Left lung (tissue), 10 donors: ENCODE measurements around the gene PMM2. TPM values are rescaled to one million over a fixed set of nuclear protein-coding genes. Genes with fewer than 3 reads are reported as not detected.

Source experiments
- ATAC-seq: fragments of 200-7000 bp; cut with Tn5 transposase; one replicate; pipeline ENCODE4 v1.9.1; 2020; ENCODE audit warnings: moderate library complexity
- DNase-seq, 4 donors: peaks; one replicate each; pipeline ENCODE4 v3.0.0-alpha.2; 2013 to 2020
- H3K27ac ChIP-seq, 2 donors: fragments of 200-600 bp; sonication (generic) in 1 of 2; one replicate each; pipeline versions ENCODE4 v1.5.0 to v1.8.0; 2020 to 2021
- H3K27me3 ChIP-seq, 2 donors: fragments of 200-600 bp; sonication (generic) in 1 of 2; one replicate each; pipeline versions ENCODE4 v1.5.0 to v1.8.0; 2020 to 2021
- H3K36me3 ChIP-seq, 2 donors: fragments of 200-600 bp; sonication (generic) in 1 of 2; one replicate each; pipeline versions ENCODE4 v1.5.0 to v1.8.0; 2020 to 2021
- H3K4me1 ChIP-seq, 2 donors: fragments of 200-600 bp; one replicate each; pipeline ENCODE4 v1.8.0; 2021
- H3K4me3 ChIP-seq, 2 donors: fragments of 200-600 bp; sonication (generic) in 1 of 2; one replicate each; pipeline versions ENCODE4 v1.5.0 to v1.8.0; 2020 to 2021; ENCODE audit warnings: mild to moderate bottlenecking in 1 of 2
- H3K9me3 ChIP-seq, 2 donors: fragments of 200-600 bp; sonication (generic) in 1 of 2; one replicate each; pipeline versions ENCODE4 v1.5.0 to v1.8.0; 2020 to 2021
- intact Hi-C, 2 donors: fragments of 100-400 bp; cut with DNase I; formaldehyde crosslinking; loops; one replicate each; pipeline versions ENCODE4 v1.11.2 to v1.14.2; 2022
- polyA plus RNA-seq, 6 donors: library from polyadenylated mRNA; unstranded; fragments of 120-200 nt; gene quantifications; one replicate each; pipeline ENCODE4 v1.2.1, GENCODE V29; 2013; ENCODE audit not compliant: insufficient read length in 6 of 6
- total RNA-seq, 2 donors: library from RNA; stranded (reverse); fragmentation: NEBNext Ultra II Directional; extraction: Animal tissue kit (Norgen Biotek cat#: 25700); gene quantifications; one replicate each; pipeline ENCODE4 v1.2.1, GENCODE V29; 2021
- TF ChIP-seq, protein P1 (sequence below), 2 donors: fragments of 200-600 bp; sonication (generic) in 1 of 2; IDR thresholded peaks; one replicate each; pipeline versions ENCODE4 v1.5.0 to v1.8.0; 2021; ENCODE audit warnings: antibody characterized with exemption in 2 of 2
- donor health status: DM: no; HTN: yes; CAD: no.
- donor health status: DM: no; HTN: no; CAD: no.

PMM2 gene
- total and polyA plus RNA-seq, 8 donors: 19.2 to 38.2 (median 22.9) TPM

DNA sequence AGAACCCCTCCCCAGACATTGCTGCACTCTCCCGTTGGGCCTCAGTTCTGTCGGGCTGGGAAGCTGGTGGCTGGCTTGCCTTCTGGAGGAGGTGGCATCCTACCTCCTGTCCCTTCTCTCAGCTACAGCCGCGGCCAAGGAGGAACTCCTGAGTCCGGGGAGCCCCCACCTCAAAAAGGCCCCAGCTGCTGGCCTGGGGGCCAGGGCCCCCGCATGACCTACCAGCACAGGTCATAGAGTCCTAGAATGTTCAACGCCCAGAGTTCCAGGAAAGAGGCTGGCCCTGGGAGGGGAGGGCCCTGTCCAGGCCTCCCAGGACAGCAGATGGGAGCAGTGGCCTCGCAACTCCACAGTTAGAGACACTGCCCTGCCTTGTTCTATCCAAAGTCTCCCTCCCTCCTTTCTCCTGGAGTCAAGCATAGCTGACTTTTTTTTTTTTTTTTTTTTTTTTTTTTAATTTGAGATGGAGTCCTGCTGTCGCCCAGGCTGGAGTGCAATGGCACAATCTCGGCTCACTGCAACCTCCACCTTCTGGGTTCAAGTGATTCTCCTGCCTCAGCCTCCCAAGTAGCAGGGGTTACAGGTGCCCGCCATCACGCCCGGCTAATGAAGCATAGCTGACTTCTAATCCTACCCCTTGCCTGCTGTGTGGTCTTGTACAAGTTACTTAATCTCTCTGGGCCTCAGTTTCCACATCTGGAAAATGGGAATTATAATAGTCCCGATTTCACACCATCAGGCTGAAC is 64.1 kb downstream of the PMM2 start:
- Histone ChIP-seq H3K4me1 (peaks cover 29 to 81% of the 10 kb centered on the region in 2 donors), H3K27ac (peak overlapping the region; percentile 26 to 58), H3K4me3 (no peak overlapping the region), H3K27me3 (no peaks in the 10 kb centered on the region), H3K36me3 (peaks cover 0 to 20% of the 10 kb centered on the region in 2 donors), H3K9me3 (no peaks in the 10 kb centered on the region)
- peak; percentile 6 for ATAC-seq
- TF ChIP-seq, protein P1, sequence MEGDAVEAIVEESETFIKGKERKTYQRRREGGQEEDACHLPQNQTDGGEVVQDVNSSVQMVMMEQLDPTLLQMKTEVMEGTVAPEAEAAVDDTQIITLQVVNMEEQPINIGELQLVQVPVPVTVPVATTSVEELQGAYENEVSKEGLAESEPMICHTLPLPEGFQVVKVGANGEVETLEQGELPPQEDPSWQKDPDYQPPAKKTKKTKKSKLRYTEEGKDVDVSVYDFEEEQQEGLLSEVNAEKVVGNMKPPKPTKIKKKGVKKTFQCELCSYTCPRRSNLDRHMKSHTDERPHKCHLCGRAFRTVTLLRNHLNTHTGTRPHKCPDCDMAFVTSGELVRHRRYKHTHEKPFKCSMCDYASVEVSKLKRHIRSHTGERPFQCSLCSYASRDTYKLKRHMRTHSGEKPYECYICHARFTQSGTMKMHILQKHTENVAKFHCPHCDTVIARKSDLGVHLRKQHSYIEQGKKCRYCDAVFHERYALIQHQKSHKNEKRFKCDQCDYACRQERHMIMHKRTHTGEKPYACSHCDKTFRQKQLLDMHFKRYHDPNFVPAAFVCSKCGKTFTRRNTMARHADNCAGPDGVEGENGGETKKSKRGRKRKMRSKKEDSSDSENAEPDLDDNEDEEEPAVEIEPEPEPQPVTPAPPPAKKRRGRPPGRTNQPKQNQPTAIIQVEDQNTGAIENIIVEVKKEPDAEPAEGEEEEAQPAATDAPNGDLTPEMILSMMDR (IDR thresholded peaks at IDR 0.05): no peak
- intact Hi-C loops: no loop called here
- peak in 2 of 4 donors; percentile 42 to 60 for DNase-seq

GRCh38 chr16:8862309-8863130 is 64.9 kb downstream of the PMM2 start:
- TF ChIP-seq, protein P1 (IDR thresholded peaks at IDR 0.05): no peak
- ATAC-seq (no peak), DNase-seq (peak in 1 of 4 donors; percentile 60)
- no peak overlapping the region for H3K4me3 ChIP-seq
- intact Hi-C loops: no loop called here
- H3K4me1 ChIP-seq: peaks cover 30 to 88% of the 10 kb centered on the region in 2 donors
- peak overlapping the region; percentile 48 to 58 for H3K27ac ChIP-seq
- H3K27me3 ChIP-seq: no peaks in the 10 kb centered on the region
- no peaks in the 10 kb centered on the region for H3K9me3 ChIP-seq
- H3K36me3 ChIP-seq: peaks cover 0 to 17% of the 10 kb centered on the region in 2 donors

DNA sequence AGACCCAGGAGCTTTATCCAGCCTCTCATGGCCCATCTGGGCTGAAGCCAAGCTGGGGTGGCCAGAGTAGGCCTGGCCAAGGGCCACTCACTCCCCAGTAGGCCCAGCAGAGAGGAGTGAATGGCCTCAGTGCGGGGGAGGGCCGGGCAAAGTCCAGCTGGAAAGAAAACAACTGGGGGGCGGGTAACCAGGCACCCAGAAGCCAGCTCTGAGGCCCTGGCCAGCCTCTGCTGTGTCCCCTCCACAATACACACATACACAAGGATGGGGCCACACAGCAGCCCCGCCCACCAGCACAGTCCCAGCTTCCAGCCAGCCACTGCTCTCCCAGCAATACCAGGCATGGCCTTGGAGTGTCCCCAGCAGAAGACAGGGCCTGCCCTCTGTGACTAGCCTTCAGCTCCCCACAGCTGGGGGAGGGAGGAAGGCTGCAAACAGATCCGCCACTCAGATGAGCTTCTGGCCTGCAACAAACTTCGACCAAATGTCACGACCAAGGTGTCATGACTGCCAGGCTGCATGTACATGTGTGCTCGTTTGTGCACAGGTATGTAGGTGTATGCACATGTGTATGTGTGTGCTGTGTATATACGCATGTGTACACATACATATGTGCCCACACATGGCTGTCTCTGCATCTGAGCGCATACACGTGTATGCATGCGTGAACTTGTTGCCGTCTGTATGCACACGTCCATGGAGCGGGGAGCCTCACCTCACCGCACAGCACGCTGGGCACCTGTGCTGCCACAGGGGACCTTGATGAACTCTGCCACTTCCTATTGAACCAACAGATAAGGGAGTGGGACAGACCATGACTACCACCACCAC is 66.2 kb downstream of the PMM2 start:
- TF ChIP-seq, protein P1 (IDR thresholded peaks at IDR 0.05): peak in 1 of 2 donors; percentile 22
- H3K9me3 ChIP-seq: no peaks in the 10 kb centered on the region
- H3K4me1 ChIP-seq: peaks cover 33 to 88% of the 10 kb centered on the region in 2 donors
- intact Hi-C loops: no loop called here
- peak in 1 of 4 donors; percentile 74 for DNase-seq
- H3K27me3 ChIP-seq: no peaks in the 10 kb centered on the region
- peaks cover 0 to 7% of the 10 kb centered on the region in 2 donors for H3K36me3 ChIP-seq
- peak overlapping the region in 1 of 2 donors; percentile 13 for H3K4me3 ChIP-seq
- H3K27ac ChIP-seq: peak overlapping the region; percentile 61 to 81
- ATAC-seq: peak; percentile 2

- TF ChIP-seq, protein P1 (IDR thresholded peaks at IDR 0.05): no peak
- Histone ChIP-seq H3K27ac (peak overlapping the region; percentile 61 to 81), H3K36me3 (no peaks in the 10 kb centered on the region), H3K27me3 (no peaks in the 10 kb centered on the region), H3K4me3 (peak overlapping the region in 1 of 2 donors; percentile 13), H3K4me1 (peaks cover 33 to 87% of the 10 kb centered on the region in 2 donors), H3K9me3 (no peaks in the 10 kb centered on the region)
- ATAC-seq: no peak
- intact Hi-C loops: no loop called here
- DNase-seq: peak in 1 of 4 donors; percentile 50
Observed at GRCh38 chr16:8864480-8865110, 67.0 kb downstream of the PMM2 start.
